PFSK-1 (cell line): ENCODE results near the gene INSIG1.

ENCODE experiments used
- FOXP2 ChIP-seq: optimal IDR thresholded peaks from 2 replicates; pipeline ENCODE3; 2011; ENCODE audit warnings: borderline replicate concordance, control low read depth, inconsistent platforms; ENCODE audit not compliant: insufficient read depth; ENCODE audit errors: extremely low read length, extremely low read depth
- POLR2AphosphoS5 ChIP-seq: IDR thresholded peaks from 2 replicates; pipeline ENCODE4 v1.6.1; 2012; ENCODE audit warnings: low read depth, mild to moderate bottlenecking, control low read depth, low read length, moderate library complexity
- REST ChIP-seq, 2 experiments: IDR thresholded peaks; 2 replicates each; pipeline versions ENCODE4 v1.6.1 to v1.8.0; 2011 to 2012; ENCODE audit warnings: low read depth in 2 of 2, low read length in 2 of 2, control low read depth in 1 of 2, inconsistent platforms in 1 of 2, mild to moderate bottlenecking in 1 of 2, moderate library complexity in 1 of 2; ENCODE audit not compliant: insufficient read depth in 1 of 2
- SIN3A ChIP-seq: IDR thresholded peaks from 2 replicates; pipeline ENCODE4 v1.6.1; 2012; ENCODE audit warnings: mild to moderate bottlenecking, low read length, moderate library complexity, borderline replicate concordance; ENCODE audit not compliant: insufficient read depth
- TAF1 ChIP-seq: IDR thresholded peaks from 2 replicates; pipeline ENCODE4 v1.6.1; 2012; ENCODE audit warnings: low read length, control low read depth, borderline replicate concordance; ENCODE audit not compliant: insufficient read depth

INSIG1 gene

GRCh38 chr7:155344270-155344617, 46.6 kb downstream of the INSIG1 start:
- TF ChIP-seq POLR2AphosphoS5 (no peak), SIN3A (no peak), FOXP2 (no peak), TAF1 (no peak), REST (IDR thresholded peaks at IDR 0.05; ENCODE audit: insufficient read depth in 1 of 2, low read depth in 2 of 2, low read length in 2 of 2) (no peak)

DNA sequence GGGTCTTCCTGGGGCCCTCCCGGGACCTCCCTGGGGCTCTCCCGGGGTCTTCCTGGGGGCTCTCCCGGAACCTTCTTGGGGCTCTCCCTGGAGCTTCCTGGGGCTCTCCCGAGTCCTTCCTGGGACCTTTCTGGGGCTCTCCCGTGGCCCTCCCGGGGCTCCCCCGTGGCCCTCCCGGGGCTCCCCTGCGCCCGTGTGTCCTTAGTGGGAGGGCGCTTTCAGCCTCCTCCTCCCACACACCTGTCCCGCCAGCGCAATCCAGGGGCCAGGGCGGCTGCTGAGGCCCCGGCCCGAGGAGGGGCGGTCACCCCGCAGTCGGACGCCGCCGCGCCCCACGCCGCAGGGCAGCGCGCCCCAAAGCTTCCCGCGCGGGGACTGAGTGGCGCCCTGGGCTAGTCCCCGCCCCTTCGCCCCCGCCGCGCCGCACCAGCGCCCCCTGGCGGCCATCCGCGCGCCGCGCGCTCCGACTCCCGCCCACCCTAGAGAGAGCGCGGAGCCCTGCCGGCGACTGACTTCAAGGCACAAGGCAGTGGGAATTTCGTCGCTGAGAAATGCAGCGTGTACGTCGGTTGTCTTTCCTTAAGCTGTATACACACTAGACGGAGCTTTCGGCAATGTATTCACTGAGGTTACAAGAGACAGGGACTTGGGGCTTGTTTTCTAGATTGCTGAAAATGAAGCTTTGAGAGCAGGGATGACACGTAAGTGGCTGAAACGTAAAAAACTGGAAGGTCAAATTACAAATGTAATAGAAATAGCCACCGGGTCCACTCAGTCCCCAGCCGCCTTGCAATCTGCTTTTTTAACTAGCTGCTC, 47.1 kb downstream of the INSIG1 start:
- TF ChIP-seq POLR2AphosphoS5 (no peak), TAF1 (no peak), SIN3A (no peak), REST (IDR thresholded peaks at IDR 0.05; ENCODE audit: insufficient read depth in 1 of 2, low read depth in 2 of 2, low read length in 2 of 2) (no peak), FOXP2 (no peak)

- TF ChIP-seq SIN3A (no peak), REST (IDR thresholded peaks at IDR 0.05; ENCODE audit: insufficient read depth in 1 of 2, low read depth in 2 of 2, low read length in 2 of 2) (no peak), POLR2AphosphoS5 (no peak), FOXP2 (no peak), TAF1 (no peak)
These were observed 47.8 kb downstream of the INSIG1 start for GRCh38 chr7:155345490-155345889.

GRCh38 chr7:155346285-155346684, 48.6 kb downstream of the INSIG1 start:
- TF ChIP-seq REST (IDR thresholded peaks at IDR 0.05; ENCODE audit: insufficient read depth in 1 of 2, low read depth in 2 of 2, low read length in 2 of 2) (no peak), FOXP2 (no peak), SIN3A (no peak), TAF1 (no peak), POLR2AphosphoS5 (no peak)

GRCh38 chr7:155348806-155349205, 51.1 kb downstream of the INSIG1 start:
- TF ChIP-seq TAF1 (no peak), FOXP2 (no peak), POLR2AphosphoS5 (no peak), SIN3A (no peak), REST (IDR thresholded peaks at IDR 0.05; ENCODE audit: insufficient read depth in 1 of 2, low read depth in 2 of 2, low read length in 2 of 2) (no peak)
